NT2/D1 (cell line): ENCODE measurements around the gene PTPRG.

Experiments used
- DNase-seq: peaks from one replicate; pipeline ENCODE4 v3.0.0-alpha.2; 2011; ENCODE audit warnings: low read depth, low spot score
- H3K27me3 ChIP-seq: 2 replicates; pipeline ENCODE4 v1.6.0; 2011; ENCODE audit warnings: mild to moderate bottlenecking; ENCODE audit not compliant: insufficient read length, insufficient read depth
- H3K36me3 ChIP-seq: 2 replicates; pipeline ENCODE4 v1.6.1; 2011; ENCODE audit warnings: mild to moderate bottlenecking, low read length, mixed read lengths; ENCODE audit not compliant: insufficient read depth, insufficient read length
- H3K4me1 ChIP-seq: 2 replicates; pipeline ENCODE4 v1.5.1; 2011; ENCODE audit not compliant: insufficient read depth, insufficient read length
- H3K4me3 ChIP-seq: 2 replicates; pipeline ENCODE4 v1.5.1; 2011; ENCODE audit warnings: low read depth; ENCODE audit not compliant: insufficient read length
- H3K9ac ChIP-seq: 2 replicates; pipeline ENCODE4 v1.6.0; 2011; ENCODE audit warnings: low read depth; ENCODE audit not compliant: insufficient read length
- H3K9me3 ChIP-seq: 2 replicates; pipeline ENCODE4 v1.5.1; 2011; ENCODE audit warnings: mild to moderate bottlenecking, low read length; ENCODE audit not compliant: insufficient read depth
- SUZ12 ChIP-seq: IDR thresholded peaks from 2 replicates; pipeline ENCODE4 v1.6.1; 2011; ENCODE audit not compliant: insufficient read length, insufficient read depth; ENCODE audit errors: extremely low read depth
- YY1 ChIP-seq: IDR thresholded peaks from 2 replicates; pipeline ENCODE4 v1.6.1; 2011; ENCODE audit not compliant: insufficient read length, insufficient read depth
- ZNF274 ChIP-seq: IDR thresholded peaks from 2 replicates; pipeline ENCODE4 v1.6.1; 2011; ENCODE audit warnings: mild to moderate bottlenecking, low read depth, low read length

The PTPRG gene

GRCh38 chr3:62131050-62131449 is 569.7 kb downstream of the PTPRG start:
- no peak for TF ChIP-seq SUZ12
- no peak overlapping the region for H3K4me3 ChIP-seq
- no peaks in the 10 kb centered on the region for H3K4me1 ChIP-seq
- no peaks in the 10 kb centered on the region for H3K27me3 ChIP-seq
- H3K36me3 ChIP-seq: no peaks in the 10 kb centered on the region
- H3K9me3 ChIP-seq: no peaks in the 10 kb centered on the region; the same call in 1 of the 2 replicates
- H3K9ac ChIP-seq: no peak overlapping the region
- no peak for DNase-seq

- no peaks in the 10 kb centered on the region; the same call in 1 of the 2 replicates for H3K9me3 ChIP-seq
- TF ChIP-seq ZNF274: no peak
- no peak for TF ChIP-seq YY1
- no peak for TF ChIP-seq SUZ12
- H3K9ac ChIP-seq: no peak overlapping the region
- no peak overlapping the region for H3K4me3 ChIP-seq
- no peaks in the 10 kb centered on the region for H3K36me3 ChIP-seq
- H3K27me3 ChIP-seq: no peaks in the 10 kb centered on the region
- H3K4me1 ChIP-seq: no peaks in the 10 kb centered on the region
- DNase-seq: no peak
Observed at GRCh38 chr3:62131620-62132019, 570.2 kb downstream of the PTPRG start.

DNA sequence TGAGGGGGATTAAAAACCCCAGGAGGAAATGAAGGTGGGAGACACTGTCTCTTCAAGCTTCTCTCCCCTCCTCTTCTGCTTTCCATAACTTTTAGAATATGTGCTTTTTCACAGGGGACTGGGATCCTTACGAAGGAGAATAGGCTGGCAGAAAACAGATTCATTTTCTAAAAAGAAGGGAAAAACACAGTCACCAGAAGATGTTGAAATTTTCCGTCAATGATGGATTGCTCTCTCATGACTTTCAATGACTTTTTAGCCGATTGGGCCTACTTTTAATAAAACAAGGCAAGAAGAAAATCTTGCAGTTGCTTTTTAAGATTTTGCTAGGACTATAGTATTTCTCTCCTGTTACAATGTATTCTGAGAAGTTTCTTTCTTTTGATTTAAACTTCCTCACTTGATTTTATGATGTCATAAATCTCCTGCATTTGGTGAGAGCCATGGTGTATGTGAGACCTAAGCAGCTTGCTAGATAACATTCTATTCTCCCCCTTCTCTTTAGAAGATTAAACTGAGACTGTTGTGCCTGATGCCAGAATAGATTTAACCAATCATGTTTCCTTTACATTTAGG is 570.7 kb downstream of the PTPRG start:
- Histone ChIP-seq H3K36me3 (no peaks in the 10 kb centered on the region), H3K4me1 (no peaks in the 10 kb centered on the region), H3K4me3 (no peak overlapping the region)

DNA sequence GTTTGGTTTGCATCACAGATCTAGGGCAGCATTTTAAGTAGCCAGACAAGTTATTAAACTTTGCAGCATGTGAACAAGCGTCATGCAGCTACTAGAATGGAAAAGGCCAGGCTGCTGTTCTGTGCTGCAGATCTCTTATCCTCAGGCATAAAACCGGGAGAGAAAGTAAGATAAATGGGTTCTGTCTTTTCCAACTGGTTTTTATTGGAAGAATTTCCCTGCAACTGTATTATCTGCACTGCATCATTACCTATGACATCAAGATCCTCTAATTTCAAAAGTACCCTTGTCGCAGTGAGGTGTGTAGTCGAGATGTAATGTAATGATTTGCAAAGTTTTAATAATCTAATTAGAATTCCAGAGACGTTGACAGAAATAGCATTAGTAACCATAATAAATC is 571.6 kb downstream of the PTPRG start:
- Histone ChIP-seq H3K9ac (no peak overlapping the region), H3K9me3 (no peaks in the 10 kb centered on the region; the same call in 1 of the 2 replicates), H3K4me1 (no peaks in the 10 kb centered on the region), H3K27me3 (no peaks in the 10 kb centered on the region), H3K36me3 (peaks cover 4% of the 10 kb centered on the region), H3K4me3 (no peak overlapping the region)
- TF ChIP-seq SUZ12 (no peak), YY1 (no peak), ZNF274 (no peak)
- DNase-seq: no peak

More for the DNA sequence above, 570.7 kb downstream of the PTPRG start:
- Histone ChIP-seq H3K9ac (no peak overlapping the region), H3K9me3 (no peaks in the 10 kb centered on the region; the same call in 1 of the 2 replicates), H3K27me3 (no peaks in the 10 kb centered on the region)
- TF ChIP-seq ZNF274 (no peak), YY1 (no peak), SUZ12 (no peak)
- DNase-seq: no peak

DNA sequence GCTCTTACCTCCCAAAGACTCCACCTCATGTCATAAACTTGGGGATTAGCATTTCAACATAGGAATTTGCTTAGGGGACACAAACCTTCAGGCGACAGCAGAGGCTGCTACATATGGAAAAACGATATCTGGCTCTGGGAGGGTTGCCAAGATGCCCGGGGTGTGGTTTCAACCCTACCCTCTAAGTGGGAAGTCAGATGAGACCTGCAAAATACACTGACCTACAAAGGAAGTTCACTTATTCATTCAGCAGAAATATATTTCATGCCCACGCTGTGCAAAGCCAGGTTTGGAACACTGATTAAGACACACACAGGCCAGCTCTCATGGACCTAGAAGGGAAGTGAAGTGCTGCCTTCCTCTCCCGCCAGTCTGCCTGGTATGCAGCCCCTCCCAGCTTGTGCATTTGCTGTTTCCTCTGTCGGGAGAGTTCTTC is 572.7 kb downstream of the PTPRG start:
- Histone ChIP-seq H3K9me3 (no peaks in the 10 kb centered on the region; the same call in 1 of the 2 replicates), H3K36me3 (peaks cover 4% of the 10 kb centered on the region), H3K4me3 (no peak overlapping the region), H3K9ac (no peak overlapping the region), H3K27me3 (no peaks in the 10 kb centered on the region), H3K4me1 (no peaks in the 10 kb centered on the region)
- DNase-seq: no peak
- TF ChIP-seq ZNF274: no peak
- TF ChIP-seq SUZ12: no peak
- no peak for TF ChIP-seq YY1

GRCh38 chr3:62135741-62136140 is 574.4 kb downstream of the PTPRG start:
- Histone ChIP-seq H3K4me3 (no peak overlapping the region), H3K27me3 (no peaks in the 10 kb centered on the region), H3K36me3 (peaks cover 8% of the 10 kb centered on the region), H3K4me1 (no peaks in the 10 kb centered on the region), H3K9ac (no peak overlapping the region), H3K9me3 (no peaks in the 10 kb centered on the region; the same call in 1 of the 2 replicates)
- no peak for TF ChIP-seq SUZ12
- no peak for TF ChIP-seq ZNF274
- no peak for TF ChIP-seq YY1
- DNase-seq: no peak

DNA sequence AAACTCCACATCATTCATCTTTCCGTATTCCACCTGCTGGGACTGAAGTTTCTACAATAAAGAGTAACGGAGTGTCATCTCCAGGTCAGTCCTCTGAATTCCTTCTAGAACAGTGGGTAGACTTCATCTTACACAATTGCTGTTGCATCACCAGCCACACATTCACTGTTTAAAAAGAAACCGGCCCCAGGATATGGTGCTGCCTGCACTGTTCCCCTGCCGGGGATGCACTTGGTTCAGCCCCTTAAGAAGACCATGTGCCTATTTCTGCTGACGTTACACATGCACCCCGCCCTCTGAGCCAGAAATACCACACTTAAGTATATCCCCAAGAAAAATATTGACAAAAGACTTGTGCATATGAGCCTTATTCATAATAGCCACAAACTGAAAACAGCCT is 578.6 kb downstream of the PTPRG start:
- Histone ChIP-seq H3K27me3 (no peaks in the 10 kb centered on the region), H3K36me3 (peaks cover 8% of the 10 kb centered on the region), H3K4me1 (no peaks in the 10 kb centered on the region), H3K9me3 (no peaks in the 10 kb centered on the region; the same call in 1 of the 2 replicates), H3K4me3 (no peak overlapping the region), H3K9ac (no peak overlapping the region)
- DNase-seq: no peak
- TF ChIP-seq ZNF274: no peak
- no peak for TF ChIP-seq SUZ12
- TF ChIP-seq YY1: no peak
